SK-N-SH treated with all-trans-retinoic acid at 6 μM for 48 hours (cell line): ENCODE measurements around the gene PRR5L.

ENCODE experiments used
- ARNTL ChIP-seq: fragments of 450-650 bp; formaldehyde crosslinking; IDR thresholded peaks from 2 replicates; pipeline ENCODE4 v1.5.0; 2020; ENCODE audit warnings: low read depth, mild to moderate bottlenecking, moderate library complexity, borderline replicate concordance
- ESRRG ChIP-seq: fragments of 250-450 bp; sonication (Bioruptor Pico); IDR thresholded peaks from 2 replicates; pipeline ENCODE4 v1.6.1; 2021; ENCODE audit warnings: mild to moderate bottlenecking
- TOX ChIP-seq: fragments of 250-450 bp; sonication (Bioruptor Pico); IDR thresholded peaks from 2 replicates; pipeline ENCODE4 v1.8.0; 2021; ENCODE audit warnings: mild to moderate bottlenecking, moderate library complexity, borderline replicate concordance
- ZFP30 ChIP-seq: fragments of 450-650 bp; formaldehyde crosslinking; IDR thresholded peaks from 2 replicates; pipeline ENCODE4 v1.5.0; 2022; ENCODE audit warnings: mild to moderate bottlenecking, moderate library complexity
- ZNF565 ChIP-seq: fragments of 450-650 bp; formaldehyde crosslinking; conservative IDR thresholded peaks from 2 replicates; pipeline ENCODE4 v1.5.0; 2020; ENCODE audit warnings: low read depth, mild to moderate bottlenecking, moderate library complexity
- ZNF70 ChIP-seq: fragments of 450-650 bp; formaldehyde crosslinking; IDR thresholded peaks from 2 replicates; pipeline ENCODE4 v1.5.0; 2020; ENCODE audit warnings: mild to moderate bottlenecking, moderate library complexity
- TF ChIP-seq, protein P1 (sequence below): fragments of 250-450 bp; sonication (Bioruptor Pico); IDR thresholded peaks from 2 replicates; pipeline ENCODE4 v1.8.0; 2020; ENCODE audit warnings: mild to moderate bottlenecking, moderate library complexity, borderline replicate concordance

DNA sequence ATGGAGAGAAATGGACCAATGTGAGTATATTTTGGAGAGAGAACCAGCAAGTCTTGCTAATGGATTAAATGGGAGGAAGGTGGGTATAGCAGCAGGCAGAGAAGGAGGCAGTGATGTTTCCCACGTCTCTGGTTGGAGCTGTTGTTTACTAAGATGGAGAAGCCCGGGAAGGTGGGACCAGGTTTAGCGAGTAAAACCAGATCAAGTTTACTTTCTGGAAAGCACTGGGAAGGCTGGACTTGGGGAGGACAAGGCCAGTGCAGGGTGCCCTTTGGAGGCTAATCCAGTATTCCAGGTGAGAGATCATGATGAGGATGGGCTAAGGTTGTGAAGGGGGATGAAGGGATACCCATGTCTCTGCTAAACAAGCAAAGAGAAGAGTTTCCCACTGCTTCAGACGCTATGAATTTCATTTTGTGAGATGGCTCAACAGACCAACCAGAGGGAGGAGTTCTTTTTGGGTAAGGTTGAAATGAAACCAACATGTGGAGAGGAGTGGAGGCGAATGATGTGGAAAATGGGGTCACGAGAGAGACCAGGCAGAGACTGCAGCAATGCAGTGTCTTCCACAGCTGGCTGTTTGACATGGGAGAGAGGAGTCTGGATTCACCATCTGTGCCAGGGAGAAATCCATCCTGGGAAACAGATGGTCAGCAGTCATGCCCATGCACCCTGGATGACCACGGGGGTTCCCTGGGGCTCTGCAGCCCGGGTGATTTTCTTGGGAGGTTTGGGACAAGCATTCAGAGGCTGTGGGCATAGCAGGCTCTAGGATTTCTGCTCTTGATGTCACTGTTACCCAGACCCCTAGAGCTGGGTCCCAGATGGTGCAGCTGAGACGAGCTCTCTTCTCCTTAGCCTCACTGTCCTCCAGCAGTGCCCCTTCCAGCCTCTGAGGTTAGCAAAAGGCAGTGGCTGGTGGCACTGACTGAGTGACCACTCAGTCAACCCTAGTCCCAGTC is 31.8 kb upstream of the PRR5L start:
- TF ChIP-seq, protein P1, sequence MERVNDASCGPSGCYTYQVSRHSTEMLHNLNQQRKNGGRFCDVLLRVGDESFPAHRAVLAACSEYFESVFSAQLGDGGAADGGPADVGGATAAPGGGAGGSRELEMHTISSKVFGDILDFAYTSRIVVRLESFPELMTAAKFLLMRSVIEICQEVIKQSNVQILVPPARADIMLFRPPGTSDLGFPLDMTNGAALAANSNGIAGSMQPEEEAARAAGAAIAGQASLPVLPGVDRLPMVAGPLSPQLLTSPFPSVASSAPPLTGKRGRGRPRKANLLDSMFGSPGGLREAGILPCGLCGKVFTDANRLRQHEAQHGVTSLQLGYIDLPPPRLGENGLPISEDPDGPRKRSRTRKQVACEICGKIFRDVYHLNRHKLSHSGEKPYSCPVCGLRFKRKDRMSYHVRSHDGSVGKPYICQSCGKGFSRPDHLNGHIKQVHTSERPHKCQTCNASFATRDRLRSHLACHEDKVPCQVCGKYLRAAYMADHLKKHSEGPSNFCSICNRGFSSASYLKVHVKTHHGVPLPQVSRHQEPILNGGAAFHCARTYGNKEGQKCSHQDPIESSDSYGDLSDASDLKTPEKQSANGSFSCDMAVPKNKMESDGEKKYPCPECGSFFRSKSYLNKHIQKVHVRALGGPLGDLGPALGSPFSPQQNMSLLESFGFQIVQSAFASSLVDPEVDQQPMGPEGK: no peak
- TF ChIP-seq TOX (CRISPR knock-in tag) (no peak), ARNTL (CRISPR knock-in tag) (no peak), ZFP30 (CRISPR knock-in tag) (no peak), ZNF565 (CRISPR knock-in tag) (no peak), ZNF70 (CRISPR knock-in tag) (no peak), ESRRG (no peak)
